Tibial nerve (tissue), 3 donors: ENCODE results near the gene NDUFV3.

Source experiments
- POLR2A ChIP-seq, 2 donors: fragments of 450-650 bp; IDR thresholded peaks; one replicate each; pipeline ENCODE4 v1.6.1; 2017; ENCODE audit warnings: antibody characterized with exemption in 2 of 2, mild to moderate bottlenecking in 2 of 2, moderate library complexity in 2 of 2
- TF ChIP-seq, protein P1 (sequence below), 5 experiments: fragments of 200-600 bp in 3 of 5; fragments of 450-650 bp in 2 of 5; sonication (generic) in 3 of 5; IDR thresholded peaks; one replicate each; pipeline ENCODE4 v1.5.1; 2016 to 2019; ENCODE audit warnings: antibody characterized with exemption in 5 of 5, mild to moderate bottlenecking in 3 of 5, moderate library complexity in 2 of 5

GRCh38 chr21:42851812-42852665 lies 41.1 kb upstream of the NDUFV3 start:
- TF ChIP-seq, protein P1, sequence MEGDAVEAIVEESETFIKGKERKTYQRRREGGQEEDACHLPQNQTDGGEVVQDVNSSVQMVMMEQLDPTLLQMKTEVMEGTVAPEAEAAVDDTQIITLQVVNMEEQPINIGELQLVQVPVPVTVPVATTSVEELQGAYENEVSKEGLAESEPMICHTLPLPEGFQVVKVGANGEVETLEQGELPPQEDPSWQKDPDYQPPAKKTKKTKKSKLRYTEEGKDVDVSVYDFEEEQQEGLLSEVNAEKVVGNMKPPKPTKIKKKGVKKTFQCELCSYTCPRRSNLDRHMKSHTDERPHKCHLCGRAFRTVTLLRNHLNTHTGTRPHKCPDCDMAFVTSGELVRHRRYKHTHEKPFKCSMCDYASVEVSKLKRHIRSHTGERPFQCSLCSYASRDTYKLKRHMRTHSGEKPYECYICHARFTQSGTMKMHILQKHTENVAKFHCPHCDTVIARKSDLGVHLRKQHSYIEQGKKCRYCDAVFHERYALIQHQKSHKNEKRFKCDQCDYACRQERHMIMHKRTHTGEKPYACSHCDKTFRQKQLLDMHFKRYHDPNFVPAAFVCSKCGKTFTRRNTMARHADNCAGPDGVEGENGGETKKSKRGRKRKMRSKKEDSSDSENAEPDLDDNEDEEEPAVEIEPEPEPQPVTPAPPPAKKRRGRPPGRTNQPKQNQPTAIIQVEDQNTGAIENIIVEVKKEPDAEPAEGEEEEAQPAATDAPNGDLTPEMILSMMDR (IDR thresholded peaks at IDR 0.05): no peak
- TF ChIP-seq POLR2A (IDR thresholded peaks at IDR 0.05): no peak
